ENCODE data around the gene SGMS1.

DNA sequence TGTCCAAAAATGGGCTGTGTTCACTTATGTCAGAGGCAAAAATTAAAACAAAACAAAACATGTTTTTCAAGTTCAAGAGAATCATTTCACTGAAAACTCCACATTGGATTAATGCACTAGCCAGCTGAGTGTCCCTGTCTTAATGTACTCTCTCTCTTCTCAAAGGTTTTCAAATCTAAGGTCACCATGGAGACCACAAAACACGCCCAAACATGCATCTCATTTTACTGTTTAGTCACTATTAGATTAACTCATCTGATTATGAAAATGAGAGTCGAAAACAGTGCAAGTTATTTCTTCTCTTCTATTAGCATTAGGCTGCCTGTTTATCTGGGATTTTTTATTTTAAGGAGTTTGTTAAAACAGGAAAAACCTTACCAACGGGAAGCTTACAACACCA, 301.7 kb downstream of the SGMS1 start:
- TF ChIP-seq POLR2AphosphoS5 (IDR thresholded peaks at IDR 0.05) (no peak), POLR2A (IDR thresholded peaks at IDR 0.05) (no peak)
